ENCODE measurements around the gene ZNF516.

The ZNF516 gene

GRCh38 chr18:76437910-76438309 lies 57.1 kb downstream of the ZNF516 start:
- no peak overlapping the region for H3K27ac ChIP-seq (ENCODE audit: poor library complexity, severe bottlenecking)
- H3K36me3 ChIP-seq (ENCODE audit: low read depth), result peaks cover 45% of the 10 kb centered on the region
- ATAC-seq (ENCODE audit: low read depth), result no peak
- H3K27me3 ChIP-seq (ENCODE audit: insufficient read depth, poor library complexity, severe bottlenecking), result no peaks in the 10 kb centered on the region
- no peak for TF ChIP-seq CTCF (IDR thresholded peaks at IDR 0.05; ENCODE audit: poor library complexity, severe bottlenecking)
- no peaks in the 10 kb centered on the region for H3K4me1 ChIP-seq (ENCODE audit: insufficient read depth, poor library complexity, severe bottlenecking)
- H3K9me3 ChIP-seq (ENCODE audit: severe bottlenecking), result no peaks in the 10 kb centered on the region
- no peak for DNase-seq (ENCODE audit: low spot score)
- H3K4me3 ChIP-seq (ENCODE audit: severe bottlenecking), result no peak overlapping the region

DNA sequence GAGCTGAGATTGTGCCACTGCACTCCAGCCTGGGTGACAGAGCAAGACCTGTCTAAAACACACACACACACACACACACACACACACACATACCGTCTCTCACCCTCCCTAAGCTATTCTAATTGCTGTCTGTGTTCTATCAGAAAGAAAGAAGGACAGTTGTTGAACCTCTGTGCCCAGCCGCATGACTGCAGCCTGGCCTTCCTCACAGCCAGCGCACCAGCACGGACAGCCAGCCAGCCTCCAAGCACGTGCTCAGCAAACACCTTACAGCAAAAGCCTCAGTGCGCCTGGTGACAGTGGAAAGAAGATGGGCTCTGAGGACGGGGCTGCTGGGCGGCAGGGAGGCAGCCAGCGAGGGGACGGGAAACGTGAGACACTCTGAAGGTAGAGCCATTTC lies 58.0 kb downstream of the ZNF516 start:
- no peak for ATAC-seq (ENCODE audit: low read depth)
- TF ChIP-seq CTCF (IDR thresholded peaks at IDR 0.05; ENCODE audit: poor library complexity, severe bottlenecking), result no peak
- Histone ChIP-seq H3K36me3 (ENCODE audit: low read depth) (peaks cover 45% of the 10 kb centered on the region), H3K9me3 (ENCODE audit: severe bottlenecking) (no peaks in the 10 kb centered on the region), H3K27me3 (ENCODE audit: insufficient read depth, poor library complexity, severe bottlenecking) (no peaks in the 10 kb centered on the region), H3K27ac (ENCODE audit: poor library complexity, severe bottlenecking) (no peak overlapping the region), H3K4me1 (ENCODE audit: insufficient read depth, poor library complexity, severe bottlenecking) (no peaks in the 10 kb centered on the region), H3K4me3 (ENCODE audit: severe bottlenecking) (no peak overlapping the region)
- no peak for DNase-seq (ENCODE audit: low spot score)

GRCh38 chr18:76436342-76436741 lies 58.7 kb downstream of the ZNF516 start:
- no peak for DNase-seq (ENCODE audit: low spot score)
- Histone ChIP-seq H3K27me3 (ENCODE audit: insufficient read depth, poor library complexity, severe bottlenecking) (no peaks in the 10 kb centered on the region), H3K36me3 (ENCODE audit: low read depth) (peaks cover 40% of the 10 kb centered on the region), H3K4me1 (ENCODE audit: insufficient read depth, poor library complexity, severe bottlenecking) (no peaks in the 10 kb centered on the region), H3K4me3 (ENCODE audit: severe bottlenecking) (no peak overlapping the region), H3K27ac (ENCODE audit: poor library complexity, severe bottlenecking) (no peak overlapping the region), H3K9me3 (ENCODE audit: severe bottlenecking) (no peaks in the 10 kb centered on the region)
- ATAC-seq (ENCODE audit: low read depth), result no peak
- no peak for TF ChIP-seq CTCF (IDR thresholded peaks at IDR 0.05; ENCODE audit: poor library complexity, severe bottlenecking)

GRCh38 chr18:76435316-76435989 lies 59.6 kb downstream of the ZNF516 start:
- DNase-seq (ENCODE audit: low spot score) (no peak), ATAC-seq (ENCODE audit: low read depth) (no peak)
- Histone ChIP-seq H3K27ac (ENCODE audit: poor library complexity, severe bottlenecking) (no peak overlapping the region), H3K27me3 (ENCODE audit: insufficient read depth, poor library complexity, severe bottlenecking) (no peaks in the 10 kb centered on the region), H3K4me1 (ENCODE audit: insufficient read depth, poor library complexity, severe bottlenecking) (no peaks in the 10 kb centered on the region), H3K4me3 (ENCODE audit: severe bottlenecking) (no peak overlapping the region), H3K36me3 (ENCODE audit: low read depth) (peaks cover 34% of the 10 kb centered on the region), H3K9me3 (ENCODE audit: severe bottlenecking) (no peaks in the 10 kb centered on the region)
- no peak for TF ChIP-seq CTCF (IDR thresholded peaks at IDR 0.05; ENCODE audit: poor library complexity, severe bottlenecking)

GRCh38 chr18:76434452-76434851 lies 60.6 kb downstream of the ZNF516 start:
- no peak for ATAC-seq (ENCODE audit: low read depth)

More at GRCh38 chr18:76434452-76434851, 60.6 kb downstream of the ZNF516 start:
- H3K27me3 ChIP-seq (ENCODE audit: insufficient read depth, poor library complexity, severe bottlenecking), result no peaks in the 10 kb centered on the region
- peaks cover 27% of the 10 kb centered on the region for H3K36me3 ChIP-seq (ENCODE audit: low read depth)
- no peak for TF ChIP-seq CTCF (IDR thresholded peaks at IDR 0.05; ENCODE audit: poor library complexity, severe bottlenecking)
- no peaks in the 10 kb centered on the region for H3K9me3 ChIP-seq (ENCODE audit: severe bottlenecking)
- DNase-seq (ENCODE audit: low spot score), result no peak
- no peak overlapping the region for H3K27ac ChIP-seq (ENCODE audit: poor library complexity, severe bottlenecking)
- no peak overlapping the region for H3K4me3 ChIP-seq (ENCODE audit: severe bottlenecking)
- no peaks in the 10 kb centered on the region for H3K4me1 ChIP-seq (ENCODE audit: insufficient read depth, poor library complexity, severe bottlenecking)

All from RWPE2 (cell line).